G401 (cell line): Measurements from ENCODE around the gene DLG2. TPM values are rescaled to one million over a fixed set of nuclear protein-coding genes. Genes with fewer than 3 reads are reported as not detected.
A peak's percentile ranks its signal among the peaks of the same experiment; 100 is the strongest.
"Not testable (repeated sequence)": the region's sequence is repeated elsewhere in the genome, so short reads cannot be mapped to it uniquely, and the experiment has no call there.

ENCODE experiments used
- DNase-seq: peaks from one replicate; pipeline ENCODE4 v3.0.0-alpha.2; 2015; ENCODE audit warnings: low spot score
- in situ Hi-C: cut with HindIII; loops from 2 replicates; pipeline ENCODE4 v1.10.0; 2016; ENCODE audit warnings: low sequenced_read_pairs, mixed read lengths
- total RNA-seq: library from RNA; depleted of rRNA; stranded (reverse); fragments of >200 nt; shearing (Covaris generic); gene quantifications from 2 replicates; pipeline ENCODE4 v1.2.3, GENCODE V29; 2014

Gene DLG2
- total RNA-seq, 1 experiment from 2014 or later = 3.8 TPM

DNA sequence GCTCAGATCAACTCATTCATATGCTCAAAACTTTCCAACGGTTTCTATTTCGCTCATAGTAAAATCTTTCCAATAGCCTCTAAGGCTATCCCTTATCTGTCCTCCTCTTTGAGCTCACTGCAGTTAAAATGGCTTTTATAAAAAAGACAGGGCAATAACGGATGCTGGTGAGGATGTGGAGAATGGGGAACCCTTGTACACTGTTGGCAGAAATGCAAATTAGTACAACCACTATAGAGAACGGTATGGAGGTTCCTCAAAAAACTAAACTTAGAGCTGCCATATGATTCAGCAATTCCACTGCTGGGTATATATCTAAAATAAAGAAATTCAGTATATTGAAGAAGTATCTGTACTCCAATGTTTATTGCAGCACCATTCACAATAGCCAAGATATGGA lies 345.6 kb downstream of the DLG2 start:
- in situ Hi-C loops = no loop called here
- no peak for DNase-seq

GRCh38 chr11:85279267-85279666 lies 347.9 kb downstream of the DLG2 start:
- no peak for DNase-seq
- in situ Hi-C loops = no loop called here

DNA sequence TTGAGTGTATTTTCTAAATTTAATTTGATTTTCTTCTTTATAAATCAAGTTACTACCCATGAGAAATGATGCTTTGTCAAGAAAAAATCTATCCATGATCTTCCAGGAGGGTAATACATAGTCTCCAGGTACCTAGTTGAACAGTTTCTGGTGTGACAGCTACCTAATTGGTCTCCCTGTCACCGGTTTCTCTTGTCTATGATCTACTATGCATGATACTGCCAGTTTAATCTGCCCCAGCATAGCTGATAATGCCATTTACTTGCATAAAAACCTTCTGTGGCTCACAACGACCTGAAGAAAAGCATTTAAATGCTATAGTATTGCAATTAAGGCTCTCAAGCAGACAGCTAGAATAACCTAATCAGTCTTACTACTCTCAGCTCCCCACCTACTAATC lies 349.5 kb downstream of the DLG2 start:
- in situ Hi-C loops = no loop called here
- no peak for DNase-seq

- no peak for DNase-seq
- in situ Hi-C loops = no loop called here
These were observed 350.8 kb downstream of the DLG2 start for GRCh38 chr11:85276332-85276731.

- DNase-seq, in situ Hi-C loops: not testable (repeated sequence)
These were observed 356.8 kb downstream of the DLG2 start for GRCh38 chr11:85270315-85270714.

- in situ Hi-C loops = no loop called here
- peak; percentile 2 for DNase-seq
These were observed 358.0 kb downstream of the DLG2 start for GRCh38 chr11:85269109-85269508.

DNA sequence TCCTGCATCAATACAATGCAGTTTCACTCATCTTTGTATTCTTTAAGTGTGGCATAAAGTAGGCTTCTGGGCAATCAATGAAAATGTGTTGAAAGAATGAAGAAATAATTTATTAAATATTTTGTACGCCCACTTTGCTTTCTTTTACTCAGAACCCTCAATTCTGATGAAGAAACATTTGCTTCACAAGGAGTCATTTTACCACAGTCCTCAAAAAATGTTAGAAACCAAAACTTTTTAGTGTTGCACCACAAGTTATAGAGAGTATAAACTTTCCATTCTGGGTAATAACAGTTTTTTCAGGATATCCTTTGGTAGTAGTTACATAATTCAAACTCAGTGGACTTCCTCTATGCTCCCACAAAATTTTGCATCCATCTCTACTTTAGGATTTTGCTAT lies 360.5 kb downstream of the DLG2 start:
- DNase-seq = no peak
- in situ Hi-C loops = no loop called here

DNA sequence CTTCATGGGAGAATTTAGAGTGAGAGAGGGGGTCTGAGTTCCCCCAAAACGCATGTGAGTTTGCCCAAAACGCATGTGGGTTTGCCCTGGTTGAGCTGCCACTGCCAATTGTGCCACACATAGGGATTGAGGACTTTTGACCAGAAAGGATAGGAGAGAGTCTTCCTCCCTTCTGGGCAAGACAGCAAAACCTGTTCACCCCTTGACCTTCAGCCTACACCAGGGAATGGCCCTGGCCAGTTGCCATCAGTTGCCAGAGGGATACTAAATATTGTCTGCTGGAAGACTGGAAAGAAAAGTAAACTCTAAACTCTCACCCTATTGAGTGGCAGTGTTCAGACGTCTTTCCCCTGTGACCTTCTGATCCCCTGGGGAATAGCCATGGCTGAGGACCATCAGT lies 363.8 kb downstream of the DLG2 start:
- no peak for DNase-seq
- in situ Hi-C loops = no loop called here

GRCh38 chr11:85257837-85258236 lies 369.3 kb downstream of the DLG2 start:
- in situ Hi-C loops = no loop called here

GRCh38 chr11:85256433-85256832 lies 370.7 kb downstream of the DLG2 start:
- DNase-seq = no peak
- in situ Hi-C loops = no loop called here

More at GRCh38 chr11:85257837-85258236, 369.3 kb downstream of the DLG2 start:
- no peak for DNase-seq

DNA sequence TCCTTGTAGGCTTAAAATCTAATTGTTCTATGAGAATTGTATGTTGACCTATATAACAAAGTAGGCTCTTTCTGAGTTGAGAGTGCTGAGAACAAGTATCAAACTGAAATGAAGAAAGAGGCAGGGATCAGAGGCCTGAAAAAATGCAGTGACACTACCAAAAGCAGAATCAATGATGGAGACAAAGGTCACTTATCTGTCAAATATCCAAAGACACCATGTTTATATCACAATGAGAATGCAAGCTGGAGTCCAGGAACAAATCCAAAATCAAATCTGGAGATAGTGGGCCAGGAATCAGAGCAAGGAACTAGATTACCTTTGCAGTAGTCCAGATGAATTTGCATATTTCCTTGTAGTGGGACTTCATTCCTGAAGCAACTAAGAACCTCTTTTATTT lies 377.7 kb downstream of the DLG2 start:
- DNase-seq = no peak
- in situ Hi-C loops = no loop called here

- in situ Hi-C loops = no loop called here
- DNase-seq = no peak
These were observed 379.3 kb downstream of the DLG2 start for GRCh38 chr11:85247797-85248196.

DNA sequence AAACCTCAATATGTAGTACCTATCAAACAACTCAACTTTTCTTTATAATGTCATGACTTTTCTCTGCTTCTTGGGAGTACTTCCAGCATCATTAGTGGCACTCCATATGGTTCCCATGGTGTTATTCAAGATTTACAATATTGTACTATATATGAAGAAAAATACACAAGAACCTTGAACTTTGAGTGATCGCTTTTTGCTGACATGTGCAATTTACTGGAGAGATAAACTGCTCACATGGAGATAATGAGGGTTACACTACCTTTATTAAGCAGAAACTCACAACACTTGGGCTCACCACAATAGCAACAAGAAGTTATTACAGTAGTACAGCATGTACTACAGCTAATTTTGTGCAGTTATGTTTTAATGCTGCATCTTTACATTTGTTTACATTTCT lies 388.2 kb downstream of the DLG2 start:
- in situ Hi-C loops = no loop called here

DNA sequence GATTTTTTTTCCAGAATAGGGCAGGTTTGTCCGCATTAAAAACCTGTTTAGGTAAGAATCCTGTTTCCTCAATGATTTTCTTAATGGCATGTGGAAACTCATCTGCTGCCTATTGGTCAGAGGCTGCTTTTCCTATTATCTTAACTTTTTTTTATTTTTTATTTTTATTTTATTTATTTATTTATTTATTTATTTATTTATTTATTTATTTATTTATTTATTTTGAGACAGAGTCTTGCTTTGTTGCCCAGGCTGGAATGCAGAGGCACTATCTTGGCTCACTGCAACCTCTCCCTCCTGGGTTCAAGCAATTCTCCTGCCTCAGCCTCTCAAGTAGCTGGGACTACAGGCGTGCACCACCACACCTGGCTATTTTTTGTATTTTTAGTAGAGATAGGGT lies 389.1 kb downstream of the DLG2 start:
- DNase-seq, in situ Hi-C loops: not testable (repeated sequence)

More for the DNA sequence above, 388.2 kb downstream of the DLG2 start:
- no peak for DNase-seq

GRCh38 chr11:85236211-85236610 lies 390.9 kb downstream of the DLG2 start:
- in situ Hi-C loops = no loop called here
- no peak for DNase-seq

- in situ Hi-C loops = no loop called here
- no peak for DNase-seq
These were observed 394.6 kb downstream of the DLG2 start for GRCh38 chr11:85232559-85232958.

- DNase-seq = no peak
- in situ Hi-C loops = no loop called here
These were observed 395.6 kb downstream of the DLG2 start for GRCh38 chr11:85231588-85231987.

- DNase-seq, in situ Hi-C loops: not testable (repeated sequence)
These were observed 397.4 kb downstream of the DLG2 start for GRCh38 chr11:85229723-85230122.

DNA sequence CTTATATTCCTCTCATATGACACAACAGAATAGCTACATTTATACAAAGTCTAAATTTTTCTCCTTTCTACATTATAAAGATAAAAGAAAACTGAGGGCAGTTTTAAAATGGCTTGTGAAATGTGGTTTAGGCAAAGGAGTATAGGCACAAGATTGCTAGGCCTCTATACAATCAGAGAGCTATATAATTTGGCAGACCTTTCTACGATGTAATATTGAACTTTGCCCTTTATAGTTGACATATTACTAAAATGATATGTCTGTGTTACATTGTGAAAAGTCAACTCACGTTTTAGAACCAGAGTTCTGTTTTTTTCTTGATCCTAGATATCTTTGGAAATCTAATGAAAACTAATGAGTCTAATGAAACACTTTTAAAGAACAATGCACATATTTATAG lies 430.2 kb downstream of the DLG2 start:
- DNase-seq = no peak
- in situ Hi-C loops = no loop called here

- in situ Hi-C loops = no loop called here
- no peak for DNase-seq
These were observed 431.2 kb downstream of the DLG2 start for GRCh38 chr11:85195934-85196333.

DNA sequence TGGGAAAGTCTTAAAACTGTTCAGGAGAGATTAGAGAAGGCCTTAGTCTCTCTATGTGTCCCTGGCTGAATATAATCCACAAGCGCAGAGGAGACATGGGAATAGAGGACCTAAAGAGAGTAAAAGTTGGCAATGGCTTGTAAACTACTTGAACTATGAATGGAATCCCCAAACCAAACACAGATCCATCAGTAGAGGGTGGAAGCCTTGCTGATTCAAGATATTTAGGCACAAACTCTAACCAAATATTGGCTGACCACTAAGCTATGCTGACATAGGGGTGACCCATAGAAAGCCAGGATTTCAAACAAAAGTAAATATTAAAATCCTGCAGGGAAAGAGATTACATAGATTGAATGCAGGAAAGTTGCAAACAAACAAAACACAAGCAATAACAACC lies 439.2 kb downstream of the DLG2 start:
- no peak for DNase-seq
- in situ Hi-C loops = no loop called here

GRCh38 chr11:85184721-85185120 lies 442.4 kb downstream of the DLG2 start:
- in situ Hi-C loops = no loop called here
- DNase-seq = no peak
